ENCODE measurements around the gene TBR1.

The TBR1 gene

DNA sequence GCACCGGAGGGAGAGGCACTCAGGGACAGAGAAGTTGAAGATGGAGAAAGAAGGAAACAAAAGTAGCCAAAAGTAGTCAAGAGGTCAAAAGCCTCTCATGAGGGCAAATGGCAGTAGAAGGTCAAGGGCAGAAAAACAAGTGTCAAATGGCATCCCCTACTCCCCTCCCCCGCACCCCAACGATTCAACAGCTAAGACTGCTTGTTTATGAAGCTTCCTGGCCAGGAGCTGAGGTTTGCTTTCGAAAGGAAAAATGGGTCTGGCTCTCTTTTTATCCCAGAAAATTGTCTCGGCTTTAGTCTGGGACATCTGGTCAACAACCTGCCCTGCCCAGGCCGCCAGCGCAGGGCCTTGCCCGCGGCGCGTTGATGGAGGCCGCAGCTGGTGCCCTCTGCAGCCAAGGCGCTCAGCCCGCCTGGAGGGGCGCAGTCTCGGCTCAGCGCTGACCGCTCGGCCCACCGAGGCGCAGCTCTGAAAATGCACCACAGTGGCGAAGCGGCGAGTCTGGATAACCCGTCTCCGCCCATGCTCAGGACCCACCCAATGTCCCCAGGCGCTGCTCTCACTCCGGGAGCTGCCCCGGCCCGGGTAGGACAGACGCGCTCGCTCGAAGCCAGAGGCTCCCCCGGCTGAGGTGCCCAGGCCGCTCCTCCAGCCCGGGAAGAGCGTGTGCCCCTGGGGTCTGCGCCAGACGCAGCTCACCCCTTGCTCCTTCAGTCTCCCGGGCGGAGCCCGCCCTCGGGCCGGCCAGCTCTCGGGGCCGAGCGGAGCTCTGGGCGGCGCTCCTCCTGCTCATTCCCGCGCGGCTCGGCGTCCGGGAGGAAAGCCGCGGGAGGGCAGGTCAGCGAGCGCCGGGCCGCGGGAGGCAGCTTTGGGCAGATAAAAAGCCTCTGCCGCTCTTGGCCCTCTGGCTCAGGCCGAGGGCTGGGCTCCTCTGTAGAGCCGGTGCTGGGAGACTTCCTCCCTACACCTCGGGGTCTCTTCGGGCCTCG lies 1.8 kb upstream of the TBR1 start:
- peaks cover 10% of the 10 kb centered on the region for H3K36me3 ChIP-seq (replicated peaks; ENCODE audit: low read depth, low read length)
- H2AFZ ChIP-seq (ENCODE audit: low read depth, low read length): no peak overlapping the region
- H4K20me1 ChIP-seq (ENCODE audit: insufficient read depth, low read length): no peaks in the 10 kb centered on the region
- H3K4me1 ChIP-seq (ENCODE audit: low read length): peaks cover 5% of the 10 kb centered on the region
- peaks cover 29% of the 10 kb centered on the region for H3K27me3 ChIP-seq (ENCODE audit: low read depth, low read length)
- H3K9ac ChIP-seq (ENCODE audit: low read length): peak overlapping the region; percentile 47
- H3K4me2 ChIP-seq (ENCODE audit: low read length): peak overlapping the region; percentile 91
- no peak for TF ChIP-seq EZH2phosphoT487 (IDR thresholded peaks at IDR 0.05; ENCODE audit: low read depth)
- TF ChIP-seq, protein P1, sequence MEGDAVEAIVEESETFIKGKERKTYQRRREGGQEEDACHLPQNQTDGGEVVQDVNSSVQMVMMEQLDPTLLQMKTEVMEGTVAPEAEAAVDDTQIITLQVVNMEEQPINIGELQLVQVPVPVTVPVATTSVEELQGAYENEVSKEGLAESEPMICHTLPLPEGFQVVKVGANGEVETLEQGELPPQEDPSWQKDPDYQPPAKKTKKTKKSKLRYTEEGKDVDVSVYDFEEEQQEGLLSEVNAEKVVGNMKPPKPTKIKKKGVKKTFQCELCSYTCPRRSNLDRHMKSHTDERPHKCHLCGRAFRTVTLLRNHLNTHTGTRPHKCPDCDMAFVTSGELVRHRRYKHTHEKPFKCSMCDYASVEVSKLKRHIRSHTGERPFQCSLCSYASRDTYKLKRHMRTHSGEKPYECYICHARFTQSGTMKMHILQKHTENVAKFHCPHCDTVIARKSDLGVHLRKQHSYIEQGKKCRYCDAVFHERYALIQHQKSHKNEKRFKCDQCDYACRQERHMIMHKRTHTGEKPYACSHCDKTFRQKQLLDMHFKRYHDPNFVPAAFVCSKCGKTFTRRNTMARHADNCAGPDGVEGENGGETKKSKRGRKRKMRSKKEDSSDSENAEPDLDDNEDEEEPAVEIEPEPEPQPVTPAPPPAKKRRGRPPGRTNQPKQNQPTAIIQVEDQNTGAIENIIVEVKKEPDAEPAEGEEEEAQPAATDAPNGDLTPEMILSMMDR (IDR thresholded peaks at IDR 0.05; ENCODE audit: low read depth, low read length): no peak
- H3K9me3 ChIP-seq (ENCODE audit: insufficient read depth, low read length): no peaks in the 10 kb centered on the region
- no peaks in the 10 kb centered on the region for H3K79me2 ChIP-seq (ENCODE audit: low read length)
- H3K27ac ChIP-seq (ENCODE audit: low read length): no peak overlapping the region
- peak overlapping the region; percentile 73 for H3K4me3 ChIP-seq (ENCODE audit: low read length)

GRCh38 chr2:161415034-161415986 lies 787 bp upstream of the TBR1 start:
- H3K4me3 ChIP-seq (ENCODE audit: low read length): peak overlapping the region; percentile 73
- H3K9me3 ChIP-seq (ENCODE audit: insufficient read depth, low read length): no peaks in the 10 kb centered on the region
- no peaks in the 10 kb centered on the region for H3K79me2 ChIP-seq (ENCODE audit: low read length)
- H3K9ac ChIP-seq (ENCODE audit: low read length): peak overlapping the region; percentile 47
- peaks cover 10% of the 10 kb centered on the region for H3K36me3 ChIP-seq (replicated peaks; ENCODE audit: low read depth, low read length)
- no peak overlapping the region for H2AFZ ChIP-seq (ENCODE audit: low read depth, low read length)
- peaks cover 6% of the 10 kb centered on the region for H3K4me1 ChIP-seq (ENCODE audit: low read length)
- no peak for TF ChIP-seq EZH2phosphoT487 (IDR thresholded peaks at IDR 0.05; ENCODE audit: low read depth)
- H3K4me2 ChIP-seq (ENCODE audit: low read length): peak overlapping the region; percentile 91
- no peaks in the 10 kb centered on the region for H4K20me1 ChIP-seq (ENCODE audit: insufficient read depth, low read length)
- H3K27ac ChIP-seq (ENCODE audit: low read length): no peak overlapping the region
- peaks cover 29% of the 10 kb centered on the region for H3K27me3 ChIP-seq (ENCODE audit: low read depth, low read length)

- H3K4me3 ChIP-seq (ENCODE audit: low read length): no peak overlapping the region
Measured at GRCh38 chr2:161416708-161417437, 776 bp downstream of the TBR1 start.

More at GRCh38 chr2:161416708-161417437, 776 bp downstream of the TBR1 start:
- H3K36me3 ChIP-seq (replicated peaks; ENCODE audit: low read depth, low read length): peaks cover 2% of the 10 kb centered on the region
- H3K27ac ChIP-seq (ENCODE audit: low read length): no peak overlapping the region
- H3K4me2 ChIP-seq (ENCODE audit: low read length): no peak overlapping the region
- H3K9ac ChIP-seq (ENCODE audit: low read length): no peak overlapping the region
- peaks cover 29% of the 10 kb centered on the region for H3K27me3 ChIP-seq (ENCODE audit: low read depth, low read length)
- no peak overlapping the region for H2AFZ ChIP-seq (ENCODE audit: low read depth, low read length)
- H3K79me2 ChIP-seq (ENCODE audit: low read length): no peaks in the 10 kb centered on the region
- peaks cover 6% of the 10 kb centered on the region for H3K4me1 ChIP-seq (ENCODE audit: low read length)
- TF ChIP-seq EZH2phosphoT487 (IDR thresholded peaks at IDR 0.05; ENCODE audit: low read depth): no peak
- TF ChIP-seq, protein P1 (IDR thresholded peaks at IDR 0.05; ENCODE audit: low read depth, low read length): no peak
- no peaks in the 10 kb centered on the region for H3K9me3 ChIP-seq (ENCODE audit: insufficient read depth, low read length)
- no peaks in the 10 kb centered on the region for H4K20me1 ChIP-seq (ENCODE audit: insufficient read depth, low read length)
